ENCODE measurements around the gene CCDC33.

Gene CCDC33

GRCh38 chr15:74345051-74345450 lies 108.9 kb downstream of the CCDC33 start:
- Histone ChIP-seq H3K23ac (ENCODE audit: low read length) (no peak overlapping the region), H2BK12ac (ENCODE audit: low read length) (no peak overlapping the region), H3K14ac (ENCODE audit: low read length) (peak overlapping the region; percentile 30), H3K27ac (ENCODE audit: low read depth, low read length) (no peak overlapping the region), H4K8ac (ENCODE audit: low read depth, low read length) (peak overlapping the region; percentile 30), H2BK5ac (ENCODE audit: low read depth, low read length, poor library complexity) (no peak overlapping the region), H4K12ac (ENCODE audit: low read depth, low read length) (no peak overlapping the region), H3K79me2 (ENCODE audit: control insufficient read depth, insufficient read depth, low read length, poor library complexity) (no peaks in the 10 kb centered on the region), H2AFZ (ENCODE audit: insufficient read depth, low read length, poor library complexity) (peak overlapping the region; percentile 3), H3K4me3 (ENCODE audit: low read depth, low read length) (no peak overlapping the region), H3K9ac (ENCODE audit: low read length) (no peak overlapping the region), H2AK5ac (ENCODE audit: low read length) (no peak overlapping the region), H3K18ac (ENCODE audit: low read length) (no peak overlapping the region), H4K91ac (ENCODE audit: low read depth, low read length) (peak overlapping the region; percentile 45), H2BK120ac (ENCODE audit: insufficient read depth, low read length, poor library complexity) (peak overlapping the region; percentile 26), H3K4me1 (ENCODE audit: control insufficient read depth in 1 of 2, insufficient read depth in 2 of 2, low read length in 2 of 2) (peaks cover 6 to 11% of the 10 kb centered on the region in 2 experiments), H3K4ac (ENCODE audit: low read depth, low read length) (no peak overlapping the region), H3K4me2 (ENCODE audit: low read length) (no peak overlapping the region), H3K9me3 (ENCODE audit: insufficient read depth, low read depth, low read length) (no peaks in the 10 kb centered on the region), H3K27me3 (ENCODE audit: insufficient read depth, low read length) (no peaks in the 10 kb centered on the region), H3K79me1 (ENCODE audit: low read length) (peaks cover 6% of the 10 kb centered on the region), H3K36me3 (ENCODE audit: control insufficient read depth in 1 of 2, insufficient read depth in 2 of 2, low read length in 2 of 2) (peaks cover 3 to 15% of the 10 kb centered on the region in 2 experiments)
- DNase-seq: no peak
- WGBS (ENCODE audit: extremely low coverage, insufficient coverage, insufficient read length): no CpG with 5 or more reads among the region's 10 CpGs

GRCh38 chr15:74347757-74348250 lies 111.7 kb downstream of the CCDC33 start:
- no peak for DNase-seq
- no CpG with 5 or more reads among the region's 13 CpGs for WGBS (ENCODE audit: extremely low coverage, insufficient coverage, insufficient read length)
- H3K4me3 ChIP-seq (ENCODE audit: low read depth, low read length): no peak overlapping the region
- no peak overlapping the region for H3K18ac ChIP-seq (ENCODE audit: low read length)
- H2AFZ ChIP-seq (ENCODE audit: insufficient read depth, low read length, poor library complexity): no peak overlapping the region
- H3K14ac ChIP-seq (ENCODE audit: low read length): no peak overlapping the region
- no peaks in the 10 kb centered on the region for H3K27me3 ChIP-seq (ENCODE audit: insufficient read depth, low read length)
- H3K79me1 ChIP-seq (ENCODE audit: low read length): peaks cover 4% of the 10 kb centered on the region
- H4K12ac ChIP-seq (ENCODE audit: low read depth, low read length): no peak overlapping the region
- H3K4me1 ChIP-seq (ENCODE audit: control insufficient read depth in 1 of 2, insufficient read depth in 2 of 2, low read length in 2 of 2): peaks cover 6 to 8% of the 10 kb centered on the region in 2 experiments
- no peak overlapping the region for H3K27ac ChIP-seq (ENCODE audit: low read depth, low read length)
- H3K36me3 ChIP-seq (ENCODE audit: control insufficient read depth in 1 of 2, insufficient read depth in 2 of 2, low read length in 2 of 2): peaks cover 3 to 13% of the 10 kb centered on the region in 2 experiments
- H2BK12ac ChIP-seq (ENCODE audit: low read length): no peak overlapping the region
- no peak overlapping the region for H4K91ac ChIP-seq (ENCODE audit: low read depth, low read length)
- no peaks in the 10 kb centered on the region for H3K79me2 ChIP-seq (ENCODE audit: control insufficient read depth, insufficient read depth, low read length, poor library complexity)
- H3K4me2 ChIP-seq (ENCODE audit: low read length): no peak overlapping the region
- no peak overlapping the region for H2BK5ac ChIP-seq (ENCODE audit: low read depth, low read length, poor library complexity)
- H4K8ac ChIP-seq (ENCODE audit: low read depth, low read length): no peak overlapping the region
- H2BK120ac ChIP-seq (ENCODE audit: insufficient read depth, low read length, poor library complexity): no peak overlapping the region
- no peak overlapping the region for H3K23ac ChIP-seq (ENCODE audit: low read length)
- H3K9ac ChIP-seq (ENCODE audit: low read length): no peak overlapping the region
- no peak overlapping the region for H3K4ac ChIP-seq (ENCODE audit: low read depth, low read length)
- no peaks in the 10 kb centered on the region for H3K9me3 ChIP-seq (ENCODE audit: insufficient read depth, low read depth, low read length)
- no peak overlapping the region for H2AK5ac ChIP-seq (ENCODE audit: low read length)

GRCh38 chr15:74349241-74349778 lies 113.2 kb downstream of the CCDC33 start:
- Histone ChIP-seq H3K4me3 (ENCODE audit: low read depth, low read length) (no peak overlapping the region), H3K9me3 (ENCODE audit: insufficient read depth, low read depth, low read length) (no peaks in the 10 kb centered on the region), H3K36me3 (ENCODE audit: control insufficient read depth in 1 of 2, insufficient read depth in 2 of 2, low read length in 2 of 2) (peaks cover 0 to 6% of the 10 kb centered on the region in 2 experiments), H2BK12ac (ENCODE audit: low read length) (no peak overlapping the region), H3K4ac (ENCODE audit: low read depth, low read length) (no peak overlapping the region), H4K8ac (ENCODE audit: low read depth, low read length) (no peak overlapping the region), H3K79me1 (ENCODE audit: low read length) (peaks cover 4% of the 10 kb centered on the region), H3K27ac (ENCODE audit: low read depth, low read length) (no peak overlapping the region), H2AFZ (ENCODE audit: insufficient read depth, low read length, poor library complexity) (no peak overlapping the region), H3K79me2 (ENCODE audit: control insufficient read depth, insufficient read depth, low read length, poor library complexity) (no peaks in the 10 kb centered on the region), H3K9ac (ENCODE audit: low read length) (no peak overlapping the region), H2BK120ac (ENCODE audit: insufficient read depth, low read length, poor library complexity) (no peak overlapping the region), H2BK5ac (ENCODE audit: low read depth, low read length, poor library complexity) (no peak overlapping the region), H3K4me1 (ENCODE audit: control insufficient read depth in 1 of 2, insufficient read depth in 2 of 2, low read length in 2 of 2) (peaks cover 6 to 8% of the 10 kb centered on the region in 2 experiments), H3K14ac (ENCODE audit: low read length) (no peak overlapping the region), H3K23ac (ENCODE audit: low read length) (no peak overlapping the region), H3K27me3 (ENCODE audit: insufficient read depth, low read length) (no peaks in the 10 kb centered on the region), H4K12ac (ENCODE audit: low read depth, low read length) (no peak overlapping the region), H4K91ac (ENCODE audit: low read depth, low read length) (no peak overlapping the region), H2AK5ac (ENCODE audit: low read length) (no peak overlapping the region), H3K18ac (ENCODE audit: low read length) (no peak overlapping the region), H3K4me2 (ENCODE audit: low read length) (no peak overlapping the region)
- no peak for DNase-seq
- no CpG with 5 or more reads among the region's 3 CpGs for WGBS (ENCODE audit: extremely low coverage, insufficient coverage, insufficient read length)

GRCh38 chr15:74350295-74351275 lies 114.5 kb downstream of the CCDC33 start:
- Histone ChIP-seq H3K9ac (ENCODE audit: low read length) (no peak overlapping the region), H4K8ac (ENCODE audit: low read depth, low read length) (no peak overlapping the region), H3K79me1 (ENCODE audit: low read length) (no peaks in the 10 kb centered on the region), H2BK12ac (ENCODE audit: low read length) (no peak overlapping the region), H2BK5ac (ENCODE audit: low read depth, low read length, poor library complexity) (no peak overlapping the region), H3K4me1 (ENCODE audit: control insufficient read depth in 1 of 2, insufficient read depth in 2 of 2, low read length in 2 of 2) (peaks cover 0 to 1% of the 10 kb centered on the region in 2 experiments), H3K18ac (ENCODE audit: low read length) (no peak overlapping the region), H3K27me3 (ENCODE audit: insufficient read depth, low read length) (no peaks in the 10 kb centered on the region), H2BK120ac (ENCODE audit: insufficient read depth, low read length, poor library complexity) (no peak overlapping the region), H3K4ac (ENCODE audit: low read depth, low read length) (no peak overlapping the region), H3K36me3 (ENCODE audit: control insufficient read depth in 1 of 2, insufficient read depth in 2 of 2, low read length in 2 of 2) (peaks cover 0 to 2% of the 10 kb centered on the region in 2 experiments), H3K9me3 (ENCODE audit: insufficient read depth, low read depth, low read length) (no peaks in the 10 kb centered on the region), H2AFZ (ENCODE audit: insufficient read depth, low read length, poor library complexity) (no peak overlapping the region), H3K14ac (ENCODE audit: low read length) (no peak overlapping the region), H4K12ac (ENCODE audit: low read depth, low read length) (no peak overlapping the region), H3K23ac (ENCODE audit: low read length) (no peak overlapping the region), H3K4me2 (ENCODE audit: low read length) (no peak overlapping the region), H3K4me3 (ENCODE audit: low read depth, low read length) (no peak overlapping the region), H3K79me2 (ENCODE audit: control insufficient read depth, insufficient read depth, low read length, poor library complexity) (no peaks in the 10 kb centered on the region), H4K91ac (ENCODE audit: low read depth, low read length) (no peak overlapping the region), H3K27ac (ENCODE audit: low read depth, low read length) (no peak overlapping the region), H2AK5ac (ENCODE audit: low read length) (no peak overlapping the region)
- DNase-seq: no peak
- WGBS (ENCODE audit: extremely low coverage, insufficient coverage, insufficient read length): no CpG with 5 or more reads among the region's 14 CpGs
